GM19025 (cell line): ENCODE results near the gene SLC25A25.

ENCODE experiments used
- ATAC-seq: cut with Tn5 transposase; IDR thresholded peaks from one replicate; pipeline ENCODE4 v1.9.1; 2021; ENCODE audit warnings: mild to moderate bottlenecking, low read depth, moderate library complexity; ENCODE audit not compliant: unreplicated experiment

The SLC25A25 gene

GRCh38 chr9:128051932-128052709 lies 15.9 kb upstream of the SLC25A25 start:
- ATAC-seq = no peak

GRCh38 chr9:128053560-128053959 lies 14.5 kb upstream of the SLC25A25 start:
- no peak for ATAC-seq

GRCh38 chr9:128054087-128054486 lies 13.9 kb upstream of the SLC25A25 start:
- ATAC-seq = no peak

- no peak for ATAC-seq
Measured at GRCh38 chr9:128055344-128056040, 12.5 kb upstream of the SLC25A25 start.

GRCh38 chr9:128056086-128056485 lies 11.9 kb upstream of the SLC25A25 start:
- no peak for ATAC-seq

- ATAC-seq = no peak
Measured at GRCh38 chr9:128056887-128057723, 10.9 kb upstream of the SLC25A25 start.

- no peak for ATAC-seq
Measured at GRCh38 chr9:128057724-128058409, 10.2 kb upstream of the SLC25A25 start.

GRCh38 chr9:128059365-128059983 lies 8.6 kb upstream of the SLC25A25 start:
- ATAC-seq = no peak

GRCh38 chr9:128061275-128061960 lies 6.6 kb upstream of the SLC25A25 start:
- no peak for ATAC-seq

- no peak for ATAC-seq
Measured at GRCh38 chr9:128062279-128062678, 5.8 kb upstream of the SLC25A25 start.

GRCh38 chr9:128062846-128063831 lies 4.9 kb upstream of the SLC25A25 start:
- ATAC-seq = no peak

GRCh38 chr9:128065907-128066712 lies 1.9 kb upstream of the SLC25A25 start:
- ATAC-seq = no peak

- peak; percentile 56 for ATAC-seq
Measured at GRCh38 chr9:128066713-128067644, 1.1 kb upstream of the SLC25A25 start, which contains the start of gene NAIF1. NAIF1 (minus strand) TSS chr9:128067320; CDS start chr9:128067101, 219 bp downstream.

GRCh38 chr9:128068386-128069205 lies 564 bp downstream of the SLC25A25 start:
- peak; percentile 7 for ATAC-seq

- ATAC-seq = no peak
Measured at GRCh38 chr9:128070874-128071273, 2.8 kb downstream of the SLC25A25 start.
